Measurements from ENCODE around the gene OPRL1.

Gene OPRL1

GRCh38 chr20:64080013-64080812 lies at the start of gene OPRL1:
Gene OPRL1, plus strand, starts transcription at chr20:64080082. Its CDS starts 12,639 bp downstream, at chr20:64092721.
- peak in 1 of 58 donors; percentile 68 for DNase-seq

GRCh38 chr20:64030371-64031134 lies 49.3 kb upstream of the OPRL1 start:
- DNase-seq = no peak

GRCh38 chr20:64031822-64032314 lies 48.0 kb upstream of the OPRL1 start:
- no peak for DNase-seq

GRCh38 chr20:64032706-64033624 lies 46.9 kb upstream of the OPRL1 start:
- DNase-seq = no peak

GRCh38 chr20:64033981-64034493 lies 45.8 kb upstream of the OPRL1 start:
- no peak for DNase-seq

GRCh38 chr20:64035066-64035932 lies 44.6 kb upstream of the OPRL1 start:
- DNase-seq = no peak

- no peak for DNase-seq
Observed at GRCh38 chr20:64035933-64036345, 43.9 kb upstream of the OPRL1 start, which contains the start of gene C20orf204. Gene C20orf204, plus strand, starts transcription at chr20:64036182. Its CDS starts 142 bp downstream, at chr20:64036324.

GRCh38 chr20:64036346-64037198 lies 43.3 kb upstream of the OPRL1 start:
- no peak for DNase-seq

- no peak for DNase-seq
Observed at GRCh38 chr20:64037199-64037497, 42.7 kb upstream of the OPRL1 start.

- DNase-seq = no peak
Observed at GRCh38 chr20:64037498-64038213, 42.2 kb upstream of the OPRL1 start.

GRCh38 chr20:64038224-64038564 lies 41.7 kb upstream of the OPRL1 start:
- no peak for DNase-seq

GRCh38 chr20:64038565-64039292 lies 41.2 kb upstream of the OPRL1 start:
- peak in 15 of 58 donors; percentile 3 to 35 (median 10) for DNase-seq

GRCh38 chr20:64039293-64040160 lies 40.4 kb upstream of the OPRL1 start:
- DNase-seq = no peak

GRCh38 chr20:64040231-64041039 lies 39.4 kb upstream of the OPRL1 start:
- DNase-seq = no peak

GRCh38 chr20:64041040-64041780 lies 38.7 kb upstream of the OPRL1 start:
- no peak for DNase-seq

Measured in anterior cingulate cortex (tissue), 58 donors.